Left renal pelvis (tissue), 4 donors: ENCODE results near the gene RAB37. TPM values are rescaled to one million over a fixed set of nuclear protein-coding genes. Genes with fewer than 3 reads are reported as not detected.

Experiments used
- polyA plus RNA-seq, 4 donors: library from polyadenylated mRNA; unstranded; fragments of 120-200 nt; gene quantifications; one replicate each; pipeline ENCODE4 v1.2.1, GENCODE V29; 2013; ENCODE audit not compliant: insufficient read length in 4 of 4

RAB37 gene
- polyA plus RNA-seq, 4 donors = 1.7 to 5.6 (median 4.3) TPM

Other genes starting within 250 kb of the RAB37 start
- under 1 TPM; 0.15 to 0.27 (median 0.20) TPM for gene CD300LB, start 205.8 kb upstream of the RAB37 start, polyA plus RNA-seq
- gene CD300C, start 191.1 kb upstream of the RAB37 start, polyA plus RNA-seq = under 1 TPM; 0.26 to 0.61 (median 0.42) TPM
- gene CD300H, start 169.7 kb upstream of the RAB37 start, polyA plus RNA-seq = under 1 TPM in 1 of 4 donors, not detected in 3; 0.34 TPM
- gene CD300LD, start 145.0 kb upstream of the RAB37 start, polyA plus RNA-seq = not detected
- gene CD300E, start 113.5 kb upstream of the RAB37 start, polyA plus RNA-seq = under 1 TPM; 0.09 to 0.48 (median 0.25) TPM
- under 1 TPM; 0.23 to 0.38 (median 0.30) TPM for gene CD300LF, start 24.3 kb upstream of the RAB37 start, polyA plus RNA-seq
- gene NHERF1, start 11.4 kb downstream of the RAB37 start, polyA plus RNA-seq = 100 to 1,000 TPM in 3 of 4 donors, 10 to 100 TPM in 1; 22.4 to 179 (median 151) TPM
- 10 to 100 TPM; 40.1 to 57.4 (median 44.6) TPM for gene NAT9, start 39.1 kb downstream of the RAB37 start, polyA plus RNA-seq
- under 1 TPM; 0.13 to 0.74 (median 0.27) TPM for gene GRIN2C, start 122.6 kb downstream of the RAB37 start, polyA plus RNA-seq
- gene FDXR, start 135.7 kb downstream of the RAB37 start, polyA plus RNA-seq = 10 to 100 TPM in 1 of 4 donors, 1 to 10 TPM in 3; 4.3 to 11.3 (median 6.1) TPM
- under 1 TPM in 2 of 4 donors, not detected in 2; 0.36 to 0.49 TPM for gene FADS6, start 156.4 kb downstream of the RAB37 start, polyA plus RNA-seq
- gene USH1G, start 186.0 kb downstream of the RAB37 start, polyA plus RNA-seq = under 1 TPM; 0.48 to 0.82 (median 0.60) TPM
- under 1 TPM in 1 of 4 donors, not detected in 3; 0.08 TPM for gene OTOP2, start 187.0 kb downstream of the RAB37 start, polyA plus RNA-seq
- gene OTOP3, start 198.6 kb downstream of the RAB37 start, polyA plus RNA-seq = not detected
- gene HID1, start 235.5 kb downstream of the RAB37 start, polyA plus RNA-seq = 10 to 100 TPM in 3 of 4 donors, 1 to 10 TPM in 1; 5.4 to 19.6 (median 12.6) TPM